ENCODE measurements around the gene KLHDC8A.

Gene KLHDC8A

DNA sequence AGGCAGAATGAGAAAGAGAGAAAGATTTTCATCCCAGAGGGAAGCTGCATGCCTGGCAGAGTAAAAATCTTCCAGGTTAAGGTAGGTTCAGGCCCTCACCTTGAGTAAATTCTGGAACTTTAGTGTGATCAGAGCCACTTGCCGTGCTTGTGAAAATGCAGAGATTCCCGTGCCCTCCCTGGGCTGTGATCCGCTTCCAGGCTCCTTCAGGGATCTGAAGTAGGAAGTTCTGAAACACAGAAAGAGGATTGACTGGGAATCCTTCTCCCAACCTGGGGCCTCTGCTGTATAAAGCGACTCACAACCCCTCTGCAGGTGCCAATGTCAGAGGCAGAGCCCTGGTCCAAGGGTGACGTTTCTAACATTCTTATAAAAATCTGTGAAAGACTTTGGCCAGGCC is 61.8 kb downstream of the KLHDC8A start:
- no peak for DNase-seq

DNA sequence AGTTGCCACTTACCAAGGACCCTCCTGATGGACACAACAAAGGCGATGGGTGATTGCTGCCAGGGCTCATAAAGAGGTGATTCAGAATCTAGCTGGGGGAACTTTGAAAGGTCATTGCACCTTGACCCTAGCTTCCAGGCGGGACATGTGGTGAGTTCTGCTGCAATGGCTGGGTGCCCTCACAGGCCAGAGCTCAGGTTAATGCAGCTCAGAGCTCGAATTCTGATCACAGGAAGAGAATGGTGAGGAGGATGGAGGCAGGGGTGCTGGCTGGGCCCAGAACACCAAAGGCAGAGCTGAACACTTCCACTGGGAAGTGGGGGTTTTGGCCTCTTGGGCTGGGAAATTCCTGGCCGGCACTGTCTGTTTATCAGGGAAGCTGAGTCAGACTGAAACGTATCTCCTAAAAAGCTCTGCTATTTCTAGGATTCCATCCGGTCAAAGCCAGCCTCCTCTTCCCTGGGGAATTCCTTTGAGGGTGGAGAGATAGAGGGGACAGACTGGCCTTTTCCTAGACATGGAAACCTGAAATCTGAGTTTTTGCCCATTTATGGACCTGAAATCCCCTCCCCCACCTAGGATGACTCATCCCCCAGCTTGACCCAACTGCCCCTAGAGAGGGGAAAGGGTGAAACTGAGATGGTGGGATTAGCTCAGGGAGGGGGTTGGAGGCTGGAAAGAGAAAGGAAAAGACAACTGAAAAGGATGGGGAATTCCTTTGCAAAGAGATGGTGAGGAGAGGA is 62.4 kb downstream of the KLHDC8A start:
- DNase-seq = no peak

DNA sequence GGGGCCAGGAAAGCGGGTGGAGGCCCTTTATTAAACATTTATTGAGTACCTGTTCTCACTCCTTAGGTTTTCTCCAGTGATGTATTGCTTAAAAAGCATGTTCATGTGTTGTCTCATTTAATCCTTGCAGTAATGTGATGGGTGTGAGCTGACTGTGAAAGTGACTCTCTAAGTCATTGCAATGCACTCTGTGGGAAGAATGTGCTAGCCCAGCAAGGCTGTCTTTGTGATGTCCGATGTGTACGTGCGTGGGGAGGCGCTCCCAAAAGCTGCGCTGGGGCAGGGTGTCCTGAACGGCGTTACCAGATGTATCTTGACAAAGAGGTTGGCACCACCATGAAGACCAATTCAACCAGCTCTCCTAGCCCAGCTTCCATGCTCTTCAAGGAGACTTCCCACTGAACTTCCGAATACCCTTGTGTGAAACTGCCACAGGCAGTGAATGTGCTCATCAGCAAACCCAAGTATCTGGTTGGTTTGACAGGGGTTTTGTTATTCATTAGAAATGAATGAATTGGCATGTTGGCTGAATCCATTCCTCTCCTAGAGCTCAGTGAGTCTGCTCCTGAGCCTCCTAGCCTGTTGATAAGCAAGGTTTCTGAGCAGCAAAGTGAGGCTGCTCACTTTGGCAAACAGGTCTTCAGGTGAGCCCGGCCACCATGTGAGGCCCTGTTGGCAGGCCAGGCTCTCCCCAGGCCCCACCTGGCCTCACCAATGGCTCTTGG is 63.2 kb downstream of the KLHDC8A start:
- DNase-seq = no peak

DNA sequence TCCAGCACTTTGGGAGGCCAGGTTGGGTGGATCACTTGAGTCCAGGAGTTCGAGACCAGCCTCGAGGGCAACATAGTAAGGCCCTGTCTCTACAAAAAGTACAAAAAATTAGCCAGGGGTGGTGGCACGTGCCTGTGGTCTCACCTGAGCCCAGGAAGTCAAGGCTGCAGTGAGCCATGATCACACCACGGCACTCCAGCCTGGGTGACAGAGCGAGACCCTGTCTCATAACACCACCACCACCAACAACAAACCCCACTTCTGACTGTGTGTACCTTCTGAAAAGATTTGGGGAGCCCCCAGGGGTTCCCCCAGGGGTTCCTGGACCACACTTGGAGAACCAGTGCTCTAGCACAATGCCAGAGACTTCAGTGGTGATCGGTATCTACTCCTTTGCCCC is 65.1 kb downstream of the KLHDC8A start:
- no peak for DNase-seq

DNA sequence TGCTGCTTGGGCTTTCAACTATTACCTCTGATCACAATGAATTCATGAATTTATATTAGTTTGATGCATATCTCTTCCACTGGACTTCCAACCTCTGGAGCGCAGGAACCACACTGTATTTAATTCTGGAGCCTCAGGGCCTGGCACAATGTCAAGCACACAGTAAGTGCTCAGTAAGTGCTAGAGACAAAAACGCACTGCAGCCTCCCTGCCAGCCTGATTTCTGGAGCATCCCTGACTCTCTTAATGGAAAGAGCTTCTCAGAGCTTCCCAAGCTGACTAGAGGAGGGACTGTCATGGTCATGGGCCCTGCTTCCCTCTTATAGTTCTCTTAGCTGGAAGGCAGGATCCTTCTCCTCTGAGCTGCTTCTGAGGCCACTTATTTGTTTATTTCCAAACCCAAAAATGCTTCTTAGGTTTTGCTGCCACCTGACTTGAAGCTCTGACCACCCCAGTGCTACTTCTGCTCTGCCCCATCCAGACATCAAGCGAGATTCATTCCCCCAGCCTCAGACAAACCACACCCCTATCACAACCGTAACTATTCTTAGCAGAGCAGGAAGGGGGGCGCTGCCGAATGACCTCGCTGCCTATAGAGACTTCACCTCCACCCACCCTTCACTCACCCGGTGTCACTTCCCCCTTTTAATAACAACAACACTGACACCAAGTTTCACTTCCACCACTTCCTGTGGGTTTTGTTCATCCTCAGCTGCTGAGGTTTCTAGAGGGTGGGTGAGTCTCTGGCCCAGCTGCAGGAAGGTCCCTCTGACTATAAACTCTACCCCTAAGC is 68.8 kb downstream of the KLHDC8A start:
- DNase-seq = no peak

DNA sequence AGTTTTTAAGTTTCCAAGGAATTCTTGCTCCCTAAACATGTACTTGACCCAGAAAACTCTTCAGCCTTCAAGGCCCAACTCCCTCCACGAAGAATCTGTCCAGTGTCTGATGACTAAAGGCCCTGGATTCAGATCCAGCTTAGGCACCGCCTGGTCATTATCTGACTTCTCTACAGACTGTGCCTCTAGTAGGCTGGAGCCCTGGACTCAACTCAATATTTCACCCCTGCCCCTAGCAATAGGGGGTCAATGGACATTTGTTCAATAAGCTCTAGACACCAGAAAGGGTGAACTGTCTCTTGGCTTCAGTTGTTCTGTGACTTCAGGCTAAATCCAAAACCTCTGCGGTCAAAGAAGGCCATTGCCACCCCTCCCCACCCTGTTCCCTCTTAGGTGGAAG is 69.6 kb downstream of the KLHDC8A start:
- DNase-seq = no peak

DNA sequence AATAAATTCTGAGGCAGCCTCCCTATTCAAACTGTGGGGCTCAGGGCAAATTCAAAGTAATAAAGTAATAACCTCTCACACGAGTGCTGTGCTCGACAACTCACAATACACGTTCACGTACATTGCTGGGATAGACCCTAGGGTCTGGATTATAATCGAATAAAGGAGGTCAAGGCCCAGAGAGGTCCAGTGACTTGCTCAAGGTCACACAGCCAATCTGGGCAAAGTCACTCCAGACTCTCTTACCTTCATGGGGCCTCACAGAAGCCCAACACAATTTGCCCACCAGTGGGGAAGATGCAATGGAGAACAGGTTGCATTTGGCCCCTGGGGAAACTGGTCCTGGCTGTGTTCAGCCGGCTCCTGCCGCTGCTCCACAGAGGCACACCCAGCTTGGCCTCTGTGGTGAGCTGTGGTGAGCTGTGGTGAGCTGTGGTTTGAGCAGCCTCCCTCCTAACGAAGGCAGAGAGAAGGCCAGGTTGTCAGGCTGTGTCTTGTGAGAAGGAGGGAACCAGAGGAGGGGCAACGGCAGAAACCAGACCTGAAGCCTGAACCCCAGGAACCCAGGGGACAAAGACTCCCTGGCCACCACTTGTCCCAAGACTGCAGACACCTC is 70.3 kb downstream of the KLHDC8A start:
- no peak for DNase-seq
